ENCODE measurements around the gene ZSWIM8.
"Not testable (repeated sequence)": the region's sequence is repeated elsewhere in the genome, so short reads cannot be mapped to it uniquely, and the experiment has no call there.

The ZSWIM8 gene

GRCh38 chr10:73779018-73779417, 6.4 kb upstream of the ZSWIM8 start:
- no peak for DNase-seq

- no peak for DNase-seq
These were observed 5.7 kb upstream of the ZSWIM8 start for GRCh38 chr10:73779539-73780197.

GRCh38 chr10:73780301-73780700, 5.1 kb upstream of the ZSWIM8 start:
- DNase-seq: no peak

GRCh38 chr10:73780966-73781365, 4.4 kb upstream of the ZSWIM8 start:
- no peak for DNase-seq

GRCh38 chr10:73781548-73781878, 3.9 kb upstream of the ZSWIM8 start:
- no peak for DNase-seq

GRCh38 chr10:73781879-73782748, 3.3 kb upstream of the ZSWIM8 start, which contains the start of gene CHCHD1:
TSS of gene CHCHD1 (plus strand) at chr10:73782048. CDS start at chr10:73782076, 28 bp downstream.
- DNase-seq: peak; percentile 86

- no peak for DNase-seq
These were observed 2.7 kb upstream of the ZSWIM8 start for GRCh38 chr10:73782749-73783085.

- peak; percentile 31 for DNase-seq
These were observed 510 bp downstream of the ZSWIM8 start for GRCh38 chr10:73785721-73786511.

- no peak for DNase-seq
These were observed 1.1 kb downstream of the ZSWIM8 start for GRCh38 chr10:73786512-73786885.

GRCh38 chr10:73787031-73787800, 1.8 kb downstream of the ZSWIM8 start:
- DNase-seq: not testable (repeated sequence)

GRCh38 chr10:73788864-73789658, 3.7 kb downstream of the ZSWIM8 start:
- DNase-seq: no peak

GRCh38 chr10:73789659-73790055, 4.3 kb downstream of the ZSWIM8 start:
- no peak for DNase-seq

- DNase-seq: no peak
These were observed 5.7 kb downstream of the ZSWIM8 start for GRCh38 chr10:73790886-73791625.

GRCh38 chr10:73791871-73792400, 6.5 kb downstream of the ZSWIM8 start:
- DNase-seq: no peak

GRCh38 chr10:73793456-73793855, 8.1 kb downstream of the ZSWIM8 start:
- no peak for DNase-seq

- not testable (repeated sequence) for DNase-seq
These were observed 10.1 kb downstream of the ZSWIM8 start for GRCh38 chr10:73795491-73795890.

GRCh38 chr10:73796035-73796434, 10.6 kb downstream of the ZSWIM8 start:
- not testable (repeated sequence) for DNase-seq

- DNase-seq: no peak
These were observed 11.4 kb downstream of the ZSWIM8 start for GRCh38 chr10:73796766-73797165.

GRCh38 chr10:73797324-73798025, 12.1 kb downstream of the ZSWIM8 start:
- no peak for DNase-seq

- DNase-seq: no peak
These were observed 12.7 kb downstream of the ZSWIM8 start for GRCh38 chr10:73798087-73798486.
